ENCODE measurements around the gene CUL4B. TPM values are rescaled to one million over a fixed set of nuclear protein-coding genes. Genes with fewer than 3 reads are reported as not detected.
"Not testable (repeated sequence)": the region's sequence is repeated elsewhere in the genome, so short reads cannot be mapped to it uniquely, and the experiment has no call there.

The CUL4B gene
- total RNA-seq: 41.5 to 55.7 TPM (median 44.1 TPM) in 3 replicates
- long read RNA-seq, full-length matches to known transcripts: 34 of 43 reads
- long read RNA-seq, partial matches to known transcripts: 3 of 43 reads
- long read RNA-seq, other reads (novel, unspliced or antisense): 6 of 43 reads

GRCh38 chrX:120560842-120561633 lies at the start of gene CUL4B:
Gene CUL4B (minus strand): TSS chrX:120560962. CDS start chrX:120560638, 324 bp downstream.
- Mint-ChIP-seq H3K27ac (ENCODE audit: unreplicated experiment) (peak within 1 kb of the TSS; percentile 99), H3K4me1 (ENCODE audit: low read depth) (peaks cover 21% of the 10 kb centered on the region), H3K36me3 (ENCODE audit: low read depth) (no peaks in the 10 kb centered on the region), H3K9me3 (ENCODE audit: low read depth) (no peaks in the 10 kb centered on the region), H3K4me3 (ENCODE audit: unreplicated experiment) (peak within 1 kb of the TSS; percentile 99), H3K27me3 (ENCODE audit: low read depth) (no peaks in the 10 kb centered on the region)
- peak; percentile 95 for DNase-seq (ENCODE audit: low spot score)
- no peak for TF ChIP-seq CTCF (IDR thresholded peaks at IDR 0.05)

DNA sequence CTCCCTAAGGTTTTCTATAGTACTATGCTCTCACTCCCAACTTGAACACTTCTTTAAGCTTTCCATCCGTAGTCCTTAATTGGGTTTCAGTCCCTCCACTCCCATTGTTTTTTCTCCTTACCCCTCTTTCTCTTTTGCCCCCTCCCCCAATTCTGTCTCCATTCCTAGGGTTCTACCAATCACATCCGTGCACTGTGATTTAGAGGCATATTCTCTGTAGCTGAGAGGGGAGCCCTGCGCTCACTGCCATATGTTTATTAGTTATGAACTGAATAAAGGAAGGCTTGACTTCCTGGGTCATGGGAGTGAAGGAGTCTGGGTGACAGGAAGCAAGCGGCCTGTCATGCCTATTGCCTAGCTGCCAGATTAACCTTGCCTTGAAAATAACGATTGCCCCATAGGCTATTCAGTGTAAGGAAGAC lies 43.6 kb upstream of the CUL4B start:
- Mint-ChIP-seq H3K27me3 (ENCODE audit: low read depth) (no peaks in the 10 kb centered on the region), H3K4me1 (ENCODE audit: low read depth) (peaks cover 17% of the 10 kb centered on the region), H3K9me3 (ENCODE audit: low read depth) (peaks cover 23% of the 10 kb centered on the region), H3K4me3 (ENCODE audit: unreplicated experiment) (peak overlapping the region; percentile 87), H3K36me3 (ENCODE audit: low read depth) (no peaks in the 10 kb centered on the region), H3K27ac (ENCODE audit: unreplicated experiment) (peak overlapping the region; percentile 98)
- TF ChIP-seq CTCF (IDR thresholded peaks at IDR 0.05): no peak
- DNase-seq (ENCODE audit: low spot score): no peak

DNA sequence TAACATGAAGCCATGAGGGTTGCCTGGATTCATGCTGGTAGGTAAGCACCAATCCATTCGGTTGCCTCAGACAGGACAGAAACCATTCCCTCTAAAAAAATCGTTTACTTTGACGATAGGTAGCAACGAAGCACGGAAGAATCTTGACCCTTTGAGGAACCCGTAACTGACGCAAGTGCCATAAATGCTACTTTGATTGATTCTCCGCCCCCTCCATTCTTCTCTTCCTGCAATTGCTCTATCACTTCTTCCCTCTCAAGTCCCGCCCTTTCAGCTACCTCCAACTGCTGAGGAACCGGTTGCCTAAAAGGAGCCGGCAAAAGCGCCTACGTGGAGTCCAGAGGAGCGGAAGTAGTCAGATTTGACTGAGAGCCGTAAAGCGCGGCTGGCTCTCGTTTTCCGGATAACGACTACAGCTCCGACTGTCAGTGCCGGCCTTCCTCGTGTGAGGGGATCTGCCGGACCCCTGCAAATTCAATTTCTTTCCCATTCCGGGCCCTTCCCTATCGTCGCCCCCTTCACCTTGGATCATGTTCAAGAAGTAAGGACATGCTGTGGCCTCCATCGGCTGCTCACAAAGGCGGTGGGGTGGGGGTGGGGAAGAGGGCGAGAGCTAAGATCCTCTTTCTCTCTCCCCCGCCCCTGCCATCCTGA lies 43.1 kb upstream of the CUL4B start, which contains the start of gene MCTS1:
MCTS1 (plus strand) TSS at position 395 of the 654 bp plus-strand sequence; CDS start at position 531, 136 bp downstream.
- Mint-ChIP-seq H3K27me3 (ENCODE audit: low read depth) (no peaks in the 10 kb centered on the region), H3K4me1 (ENCODE audit: low read depth) (peaks cover 17% of the 10 kb centered on the region), H3K36me3 (ENCODE audit: low read depth) (no peaks in the 10 kb centered on the region), H3K27ac (ENCODE audit: unreplicated experiment) (peak within 1 kb of the TSS; percentile 98), H3K9me3 (ENCODE audit: low read depth) (peaks cover 23% of the 10 kb centered on the region), H3K4me3 (ENCODE audit: unreplicated experiment) (peak within 1 kb of the TSS; percentile 87)
- DNase-seq (ENCODE audit: low spot score): peak; percentile 94
- TF ChIP-seq CTCF (IDR thresholded peaks at IDR 0.05): no peak

DNA sequence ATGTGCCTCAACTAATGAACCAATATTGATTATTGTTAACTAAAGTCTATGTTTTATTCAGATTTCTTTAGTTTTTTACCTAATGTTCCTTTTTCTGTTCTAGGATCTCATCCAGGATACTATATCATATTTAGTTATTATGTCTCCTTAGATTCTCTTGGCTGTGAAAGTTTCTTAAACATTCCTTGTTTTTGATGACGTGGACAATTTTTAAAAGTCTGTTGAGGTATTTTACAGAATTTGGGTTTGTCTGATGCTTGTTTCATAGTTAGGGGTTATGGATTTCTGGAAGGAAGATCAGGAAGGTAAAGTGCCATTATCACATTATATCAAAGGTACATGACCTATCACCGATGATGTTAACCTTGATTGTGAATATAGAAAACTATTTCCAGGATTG lies 24.9 kb upstream of the CUL4B start:
- no peak overlapping the region for H3K4me3 Mint-ChIP-seq (ENCODE audit: unreplicated experiment)
- H3K27me3 Mint-ChIP-seq (ENCODE audit: low read depth): no peaks in the 10 kb centered on the region
- no peak for DNase-seq (ENCODE audit: low spot score)
- peaks cover 26% of the 10 kb centered on the region for H3K9me3 Mint-ChIP-seq (ENCODE audit: low read depth)
- H3K36me3 Mint-ChIP-seq (ENCODE audit: low read depth): no peaks in the 10 kb centered on the region
- TF ChIP-seq CTCF (IDR thresholded peaks at IDR 0.05): no peak
- H3K4me1 Mint-ChIP-seq (ENCODE audit: low read depth): no peaks in the 10 kb centered on the region
- no peak overlapping the region for H3K27ac Mint-ChIP-seq (ENCODE audit: unreplicated experiment)

- H3K9me3 Mint-ChIP-seq (ENCODE audit: low read depth): peaks cover 17% of the 10 kb centered on the region
- H3K36me3 Mint-ChIP-seq (ENCODE audit: low read depth): no peaks in the 10 kb centered on the region
- no peak for DNase-seq (ENCODE audit: low spot score)
- H3K27ac Mint-ChIP-seq (ENCODE audit: unreplicated experiment): no peak overlapping the region
- H3K4me3 Mint-ChIP-seq (ENCODE audit: unreplicated experiment): no peak overlapping the region
- no peak for TF ChIP-seq CTCF (IDR thresholded peaks at IDR 0.05)
- H3K27me3 Mint-ChIP-seq (ENCODE audit: low read depth): no peaks in the 10 kb centered on the region
- H3K4me1 Mint-ChIP-seq (ENCODE audit: low read depth): no peaks in the 10 kb centered on the region
Measured at GRCh38 chrX:120575379-120576114, 14.8 kb upstream of the CUL4B start.

GRCh38 chrX:120573806-120574205 lies 13.0 kb upstream of the CUL4B start:
- DNase-seq (ENCODE audit: low spot score); H3K27ac Mint-ChIP-seq (ENCODE audit: unreplicated experiment); H3K4me3 Mint-ChIP-seq (ENCODE audit: unreplicated experiment); H3K4me1 Mint-ChIP-seq (ENCODE audit: low read depth); H3K27me3 Mint-ChIP-seq (ENCODE audit: low read depth); H3K36me3 Mint-ChIP-seq (ENCODE audit: low read depth): not testable (repeated sequence)
- peaks cover 15% of the 10 kb centered on the region for H3K9me3 Mint-ChIP-seq (ENCODE audit: low read depth)
